Calu3 (cell line): Measurements from ENCODE around the gene CIB4. TPM values are rescaled to one million over a fixed set of nuclear protein-coding genes. Genes with fewer than 3 reads are reported as not detected.

Experiments
- BruUV-seq: library from RNA; stranded (reverse); fragments of 400-500 nt; replicated peaks from 2 replicates; lab custom pipeline; 2021; lab: Mats Ljungman, UMichigan
- CTCF ChIA-PET: fragments of 300-600 bp; sonication (Branson Sonifier 250); formaldehyde crosslinking; loops from one replicate; lab custom pipeline; 2022; ENCODE audit warnings: antibody characterized with exemption; lab: Charles Lee
- DNase-seq: peaks from one replicate; pipeline ENCODE4 v3.0.0; 2022
- H3K27ac Mint-ChIP-seq: one replicate; pipeline ENCODE4 v1.8.0; 2022; ENCODE audit warnings: mixed read lengths; ENCODE audit not compliant: unreplicated experiment
- H3K27me3 Mint-ChIP-seq: one replicate; pipeline ENCODE4 v1.8.0; 2022; ENCODE audit warnings: mixed read lengths; ENCODE audit not compliant: unreplicated experiment
- H3K36me3 Mint-ChIP-seq: one replicate; pipeline ENCODE4 v1.8.0; 2022; ENCODE audit warnings: mild to moderate bottlenecking, moderate library complexity, mixed read lengths; ENCODE audit not compliant: insufficient read depth, unreplicated experiment
- H3K4me1 Mint-ChIP-seq: one replicate; pipeline ENCODE4 v1.8.0; 2022; ENCODE audit warnings: mild to moderate bottlenecking, low read depth, mixed read lengths; ENCODE audit not compliant: unreplicated experiment
- H3K4me3 Mint-ChIP-seq: one replicate; pipeline ENCODE4 v1.8.0; 2022; ENCODE audit warnings: mild to moderate bottlenecking, low read depth, moderate library complexity, mixed read lengths; ENCODE audit not compliant: unreplicated experiment
- H3K9me3 Mint-ChIP-seq: one replicate; pipeline ENCODE4 v1.8.0; 2022; ENCODE audit warnings: low read depth, mixed read lengths; ENCODE audit not compliant: unreplicated experiment
- CTCF ChIP-seq: fragments of 200-600 bp; IDR thresholded peaks from one replicate; pipeline ENCODE4 v1.8.0; 2022; ENCODE audit warnings: antibody characterized with exemption; ENCODE audit not compliant: unreplicated experiment
- intact Hi-C: fragments of 100-400 bp; cut with micrococcal nuclease; formaldehyde crosslinking; loops from one replicate; pipeline ENCODE4 v1.10.0; 2022; ENCODE audit not compliant: unreplicated experiment
- total RNA-seq: library from RNA; stranded (reverse); gene quantifications from 2 replicates; pipeline ENCODE4 v1.2.3, GENCODE V29; 2022

The CIB4 gene
- total RNA-seq, 1 experiment from 2014 or later, result not detected

- Mint-ChIP-seq H3K36me3 (peaks cover 19% of the 10 kb centered on the region), H3K4me1 (peaks cover 17% of the 10 kb centered on the region), H3K4me3 (no peak overlapping the region), H3K9me3 (no peaks in the 10 kb centered on the region), H3K27me3 (peaks cover 45% of the 10 kb centered on the region), H3K27ac (no peak overlapping the region)
- CTCF ChIA-PET, result no interaction called here
- no peak for DNase-seq
- TF ChIP-seq CTCF, result no peak
- BruUV-seq, result no TSS peak
- intact Hi-C loops, result no loop called here
Observed at GRCh38 chr2:26560892-26561291, 80.3 kb downstream of the CIB4 start.

GRCh38 chr2:26559556-26559955 lies 81.6 kb downstream of the CIB4 start:
- Mint-ChIP-seq H3K4me1 (peaks cover 17% of the 10 kb centered on the region), H3K36me3 (peaks cover 19% of the 10 kb centered on the region), H3K9me3 (no peaks in the 10 kb centered on the region), H3K4me3 (no peak overlapping the region), H3K27me3 (peaks cover 58% of the 10 kb centered on the region), H3K27ac (no peak overlapping the region)
- CTCF ChIA-PET, result no interaction called here
- intact Hi-C loops, result no loop called here
- TF ChIP-seq CTCF, result no peak
- DNase-seq, result no peak
- BruUV-seq, result no TSS peak

GRCh38 chr2:26559044-26559405 lies 82.1 kb downstream of the CIB4 start:
- Mint-ChIP-seq H3K36me3 (peaks cover 19% of the 10 kb centered on the region), H3K9me3 (no peaks in the 10 kb centered on the region), H3K4me3 (no peak overlapping the region), H3K27me3 (peaks cover 64% of the 10 kb centered on the region), H3K27ac (no peak overlapping the region), H3K4me1 (peaks cover 15% of the 10 kb centered on the region)
- intact Hi-C loops, result no loop called here
- no peak for DNase-seq
- no TSS peak for BruUV-seq
- TF ChIP-seq CTCF, result no peak
- CTCF ChIA-PET, result no interaction called here

- DNase-seq, result no peak
Observed at GRCh38 chr2:26558271-26559043, 82.7 kb downstream of the CIB4 start.

More at GRCh38 chr2:26558271-26559043, 82.7 kb downstream of the CIB4 start:
- H3K4me3 Mint-ChIP-seq, result no peak overlapping the region
- intact Hi-C loops, result no loop called here
- peaks cover 19% of the 10 kb centered on the region for H3K36me3 Mint-ChIP-seq
- CTCF ChIA-PET, result interaction anchor here (1.5 kb wide), 1 partner anchor 38 kb away, joined by 3 read pairs; no protein-coding TSS in a partner anchor
- TF ChIP-seq CTCF, result no peak
- H3K27ac Mint-ChIP-seq, result no peak overlapping the region
- peaks cover 69% of the 10 kb centered on the region for H3K27me3 Mint-ChIP-seq
- no TSS peak for BruUV-seq
- peaks cover 10% of the 10 kb centered on the region for H3K4me1 Mint-ChIP-seq
- H3K9me3 Mint-ChIP-seq, result no peaks in the 10 kb centered on the region
